ENCODE measurements around the gene NAGLU. TPM values are rescaled to one million over a fixed set of nuclear protein-coding genes. Genes with fewer than 3 reads are reported as not detected.
"Not testable (repeated sequence)": the region's sequence is repeated elsewhere in the genome, so short reads cannot be mapped to it uniquely, and the experiment has no call there.

NAGLU gene
- total RNA-seq, 2 experiments from 2014 or later, result 15.9 to 17.5 TPM

DNA sequence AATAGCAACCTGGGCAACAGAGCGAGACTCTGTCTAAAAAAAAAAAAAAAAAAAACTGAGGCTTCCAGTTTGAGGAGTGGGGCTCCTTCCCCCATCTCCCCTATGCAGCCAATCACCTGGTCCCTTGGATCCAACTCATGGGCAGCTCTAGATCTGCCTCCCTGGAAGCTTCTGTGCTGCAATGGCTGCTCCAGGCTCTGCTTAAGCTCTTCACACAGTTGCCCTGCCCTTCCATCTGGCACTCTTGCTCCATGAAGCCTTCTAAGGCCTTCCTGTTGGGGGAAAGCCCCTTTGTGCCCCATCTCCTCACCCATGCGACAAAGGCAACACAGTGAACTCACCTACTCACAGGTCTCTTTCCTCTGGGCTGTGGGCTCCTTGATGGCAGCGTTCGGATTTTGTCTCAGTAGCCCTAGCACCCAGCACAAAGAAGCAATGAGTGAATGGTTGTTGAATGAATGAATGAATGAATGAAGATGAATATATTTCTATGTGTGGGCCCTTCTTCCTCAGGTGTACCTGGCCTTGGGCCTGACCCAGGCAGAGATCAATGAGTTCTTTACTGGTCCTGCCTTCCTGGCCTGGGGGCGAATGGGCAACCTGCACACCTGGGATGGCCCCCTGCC, 1.9 kb downstream of the NAGLU start:
- Mint-ChIP-seq H3K4me1 (peaks cover 41% of the 10 kb centered on the region), H3K36me3 (ENCODE audit: low read depth) (peaks cover 9% of the 10 kb centered on the region), H3K27me3 (peaks cover 8% of the 10 kb centered on the region), H3K4me3 (peak overlapping the region; percentile 61), H3K27ac (peak overlapping the region; percentile 11), H3K9me3 (no peaks in the 10 kb centered on the region)
- POLR2A ChIA-PET, result interaction anchor here (1.2 to 1.5 kb wide), 2 partner anchors 11 to 72 kb away, joined by 3 to 6 read pairs; partner anchors contain the start of genes RETREG3 and TUBG1
- no peak for DNase-seq
- CTCF ChIA-PET, result interaction anchor here (4.3 kb wide), 1 partner anchor 11 kb away, joined by 19 read pairs; no protein-coding TSS in a partner anchor

- DNase-seq, result no peak
These were observed 2.4 kb downstream of the NAGLU start for GRCh38 chr17:42538482-42538881.

GRCh38 chr17:42540558-42540957, 4.5 kb downstream of the NAGLU start:
- peaks cover 35% of the 10 kb centered on the region for H3K4me1 Mint-ChIP-seq
- H3K27ac Mint-ChIP-seq, result peak overlapping the region; percentile 10
- CTCF ChIA-PET, result interaction anchor here (0.7 to 1.2 kb wide), 5 partner anchors 8 to 37 kb away, joined by 3 to 6 read pairs (median 3); partner anchors contain the start of gene PSMC3IP
- not testable (repeated sequence) for H3K4me3 Mint-ChIP-seq; H3K27me3 Mint-ChIP-seq; H3K36me3 Mint-ChIP-seq (ENCODE audit: low read depth); H3K9me3 Mint-ChIP-seq; DNase-seq
- POLR2A ChIA-PET, result interaction anchor here (0.6 to 2.2 kb wide), 5 partner anchors 9 to 295 kb away, joined by 3 to 10 read pairs (median 3); partner anchors contain the start of gene PSMC3IP

More at GRCh38 chr17:42538482-42538881, 2.4 kb downstream of the NAGLU start:
- H3K4me3 Mint-ChIP-seq, result no peak overlapping the region
- H3K27me3 Mint-ChIP-seq, result peaks cover 5% of the 10 kb centered on the region
- H3K9me3 Mint-ChIP-seq, result no peaks in the 10 kb centered on the region
- ChIA-PET CTCF (interaction anchor here (4.3 kb wide), 1 partner anchor 10 kb away, joined by 19 read pairs; no protein-coding TSS in a partner anchor), POLR2A (interaction anchor here (1.5 kb wide), 1 partner anchor 10 kb away, joined by 6 read pairs; no protein-coding TSS in a partner anchor)
- peaks cover 9% of the 10 kb centered on the region for H3K36me3 Mint-ChIP-seq (ENCODE audit: low read depth)
- peaks cover 39% of the 10 kb centered on the region for H3K4me1 Mint-ChIP-seq
- no peak overlapping the region for H3K27ac Mint-ChIP-seq

- peak overlapping the region; percentile 15 for H3K27ac Mint-ChIP-seq
- peaks cover 9% of the 10 kb centered on the region for H3K36me3 Mint-ChIP-seq (ENCODE audit: low read depth)
- H3K9me3 Mint-ChIP-seq, result no peaks in the 10 kb centered on the region
- POLR2A ChIA-PET, result interaction anchor here (0.6 to 2.2 kb wide), 8 partner anchors 9 to 765 kb away, joined by 3 to 10 read pairs (median 3); partner anchors contain the start of genes MLX and PSMC3IP
- no peak for DNase-seq
- no peaks in the 10 kb centered on the region for H3K27me3 Mint-ChIP-seq
- no peak overlapping the region for H3K4me3 Mint-ChIP-seq
- CTCF ChIA-PET, result interaction anchor here (0.6 to 1.2 kb wide), 8 partner anchors 9 to 407 kb away, joined by 3 to 6 read pairs (median 3); partner anchors contain the start of gene PSMC3IP
- peaks cover 32% of the 10 kb centered on the region for H3K4me1 Mint-ChIP-seq
These were observed 5.2 kb downstream of the NAGLU start for GRCh38 chr17:42541041-42541833.

DNA sequence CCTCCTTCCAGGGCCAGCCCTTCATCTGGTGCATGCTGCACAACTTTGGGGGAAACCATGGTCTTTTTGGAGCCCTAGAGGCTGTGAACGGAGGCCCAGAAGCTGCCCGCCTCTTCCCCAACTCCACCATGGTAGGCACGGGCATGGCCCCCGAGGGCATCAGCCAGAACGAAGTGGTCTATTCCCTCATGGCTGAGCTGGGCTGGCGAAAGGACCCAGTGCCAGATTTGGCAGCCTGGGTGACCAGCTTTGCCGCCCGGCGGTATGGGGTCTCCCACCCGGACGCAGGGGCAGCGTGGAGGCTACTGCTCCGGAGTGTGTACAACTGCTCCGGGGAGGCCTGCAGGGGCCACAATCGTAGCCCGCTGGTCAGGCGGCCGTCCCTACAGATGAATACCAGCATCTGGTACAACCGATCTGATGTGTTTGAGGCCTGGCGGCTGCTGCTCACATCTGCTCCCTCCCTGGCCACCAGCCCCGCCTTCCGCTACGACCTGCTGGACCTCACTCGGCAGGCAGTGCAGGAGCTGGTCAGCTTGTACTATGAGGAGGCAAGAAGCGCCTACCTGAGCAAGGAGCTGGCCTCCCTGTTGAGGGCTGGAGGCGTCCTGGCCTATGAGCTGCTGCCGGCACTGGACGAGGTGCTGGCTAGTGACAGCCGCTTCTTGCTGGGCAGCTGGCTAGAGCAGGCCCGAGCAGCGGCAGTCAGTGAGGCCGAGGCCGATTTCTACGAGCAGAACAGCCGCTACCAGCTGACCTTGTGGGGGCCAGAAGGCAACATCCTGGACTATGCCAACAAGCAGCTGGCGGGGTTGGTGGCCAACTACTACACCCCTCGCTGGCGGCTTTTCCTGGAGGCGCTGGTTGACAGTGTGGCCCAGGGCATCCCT, 7.4 kb downstream of the NAGLU start:
- Mint-ChIP-seq H3K4me3 (no peak overlapping the region), H3K9me3 (no peaks in the 10 kb centered on the region), H3K27ac (no peak overlapping the region), H3K36me3 (ENCODE audit: low read depth) (peaks cover 6% of the 10 kb centered on the region), H3K27me3 (no peaks in the 10 kb centered on the region), H3K4me1 (peaks cover 19% of the 10 kb centered on the region)
- ChIA-PET POLR2A (no interaction called here), CTCF (interaction anchor here (1.3 kb wide), 1 partner anchor 16 kb away, joined by 3 read pairs; no protein-coding TSS in a partner anchor)
- DNase-seq, result no peak

DNA sequence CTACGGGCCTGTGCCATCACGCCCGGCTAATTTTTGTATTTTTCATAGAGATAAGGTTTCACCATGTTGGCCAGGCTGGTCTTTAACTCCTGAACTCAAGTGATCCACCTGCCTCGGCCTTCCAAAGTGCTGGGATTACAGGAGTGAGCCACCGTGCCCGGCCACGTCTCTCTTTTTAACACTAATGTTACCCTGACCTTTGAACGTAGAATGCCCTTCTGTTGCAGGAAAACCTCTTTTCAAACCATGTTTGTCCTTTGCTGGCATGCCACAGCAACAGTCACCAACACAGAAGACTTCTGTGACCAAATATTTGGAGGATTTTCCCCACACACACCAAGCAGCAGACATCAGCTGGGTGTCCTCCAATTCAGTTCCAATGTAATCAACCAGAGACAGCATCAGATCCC, 8.8 kb downstream of the NAGLU start:
- CTCF ChIA-PET, result no interaction called here
- no peak overlapping the region for H3K4me3 Mint-ChIP-seq
- no peaks in the 10 kb centered on the region for H3K36me3 Mint-ChIP-seq (ENCODE audit: low read depth)
- no peak overlapping the region for H3K27ac Mint-ChIP-seq
- POLR2A ChIA-PET, result interaction anchor here (1.3 kb wide), 1 partner anchor 10 kb away, joined by 4 read pairs; no protein-coding TSS in a partner anchor
- no peak for DNase-seq
- no peaks in the 10 kb centered on the region for H3K9me3 Mint-ChIP-seq
- peaks cover 25% of the 10 kb centered on the region for H3K4me1 Mint-ChIP-seq
- no peaks in the 10 kb centered on the region for H3K27me3 Mint-ChIP-seq

- POLR2A ChIA-PET, result interaction anchor here (1.3 to 3.3 kb wide), 2 partner anchors 9 to 10 kb away, joined by 4 to 17 read pairs; partner anchors contain the start of gene NAGLU
- CTCF ChIA-PET, result interaction anchor here (1.0 kb wide), 1 partner anchor 19 kb away, joined by 4 read pairs; no protein-coding TSS in a partner anchor
- not testable (repeated sequence) for H3K36me3 Mint-ChIP-seq (ENCODE audit: low read depth); H3K9me3 Mint-ChIP-seq; H3K27me3 Mint-ChIP-seq; H3K4me3 Mint-ChIP-seq; H3K27ac Mint-ChIP-seq; DNase-seq
- peaks cover 17% of the 10 kb centered on the region for H3K4me1 Mint-ChIP-seq
These were observed 9.9 kb downstream of the NAGLU start for GRCh38 chr17:42545755-42546505.

DNA sequence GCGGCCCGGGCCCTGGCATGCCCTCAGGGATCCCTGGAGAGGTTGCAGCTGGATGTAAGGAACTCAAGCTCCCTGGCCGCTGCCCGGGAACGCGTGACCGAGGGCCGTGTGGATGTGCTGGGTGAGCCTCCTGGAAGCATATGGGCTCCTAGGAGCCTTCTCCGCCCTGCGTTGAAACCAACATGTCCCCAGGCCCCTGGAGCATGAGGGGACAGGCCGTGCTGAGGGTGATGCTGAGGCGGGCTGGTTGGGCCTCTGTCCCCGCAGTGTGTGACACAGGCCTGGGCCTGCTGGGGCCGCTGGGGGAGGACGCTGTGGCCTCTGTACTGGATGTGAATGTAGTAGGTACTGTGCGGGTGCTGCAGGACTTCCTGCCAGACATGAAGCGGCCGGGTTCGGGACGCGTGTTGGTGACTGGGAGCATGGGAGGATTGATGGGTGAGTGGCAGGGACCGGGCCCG, 11.0 kb downstream of the NAGLU start:
- ChIA-PET CTCF (interaction anchor here (1.7 to 2.6 kb wide), 2 partner anchors 10 to 12 kb away, joined by 6 to 19 read pairs; partner anchors contain the start of gene NAGLU), POLR2A (interaction anchor here (1.1 to 3.3 kb wide), 3 partner anchors 11 to 131 kb away, joined by 4 to 17 read pairs (median 4); partner anchors contain the start of gene NAGLU)
- H3K27ac Mint-ChIP-seq, result no peak overlapping the region
- peaks cover 9% of the 10 kb centered on the region for H3K4me1 Mint-ChIP-seq
- no peak for DNase-seq
- no peaks in the 10 kb centered on the region for H3K36me3 Mint-ChIP-seq (ENCODE audit: low read depth)
- no peak overlapping the region for H3K4me3 Mint-ChIP-seq
- no peaks in the 10 kb centered on the region for H3K9me3 Mint-ChIP-seq
- no peaks in the 10 kb centered on the region for H3K27me3 Mint-ChIP-seq

DNA sequence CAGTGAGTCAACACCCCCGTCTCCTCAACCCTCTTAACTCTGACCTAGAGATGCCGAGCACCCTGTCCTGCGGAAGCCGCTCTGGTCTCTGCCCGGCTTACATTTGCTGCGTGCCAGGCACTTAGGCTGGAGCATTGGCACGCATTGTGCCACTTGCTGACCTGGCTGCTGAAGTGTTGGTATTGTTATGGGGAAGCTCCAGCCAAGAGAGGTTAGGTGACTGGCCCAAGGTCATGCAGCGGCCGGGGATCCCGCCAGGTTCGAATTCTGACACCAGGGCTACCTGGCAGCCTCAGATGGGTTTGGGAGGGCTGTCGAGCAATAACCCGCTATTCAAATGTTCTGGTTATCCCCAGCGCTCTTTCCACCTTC, 11.6 kb downstream of the NAGLU start:
- H3K27ac Mint-ChIP-seq, result no peak overlapping the region

DNA sequence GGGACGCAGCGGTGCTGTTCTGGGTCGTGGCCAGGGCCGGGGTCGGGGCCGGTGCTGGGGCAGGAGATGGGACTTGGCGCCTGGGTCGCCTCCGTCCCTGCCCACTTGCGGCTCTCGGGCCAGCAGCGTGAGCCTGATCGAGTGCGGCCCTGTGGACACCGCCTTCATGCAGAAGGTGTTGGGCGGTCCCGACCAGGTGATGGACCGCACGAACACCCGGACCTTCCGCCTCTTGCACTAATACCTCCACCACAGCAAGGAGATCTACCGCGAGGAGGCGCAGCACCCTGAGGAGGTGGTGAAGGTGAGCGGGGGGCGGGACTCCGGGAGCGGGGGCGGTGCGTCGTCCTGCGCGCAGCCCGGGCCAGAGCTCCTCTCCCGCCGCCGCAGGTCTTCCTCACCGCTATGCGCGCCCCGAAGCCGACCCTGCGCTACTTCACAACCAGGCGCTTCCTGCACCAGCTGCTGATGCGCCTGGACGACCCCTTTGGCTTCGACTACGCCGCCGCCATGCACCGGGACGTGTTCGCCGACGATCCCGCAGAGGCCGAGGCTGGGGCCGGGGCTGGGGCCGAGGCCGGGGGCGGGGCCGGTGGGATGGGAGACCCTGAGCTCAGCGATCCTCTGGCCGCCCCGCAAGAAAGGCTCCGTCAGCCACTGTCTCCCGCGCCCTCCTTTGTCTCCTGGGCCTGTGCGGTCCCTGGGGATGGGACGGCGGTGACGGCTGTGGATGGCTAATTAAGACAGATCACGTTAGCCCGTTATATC, 12.2 kb downstream of the NAGLU start:
- Mint-ChIP-seq H3K4me3 (no peak overlapping the region), H3K9me3 (no peaks in the 10 kb centered on the region), H3K27ac (no peak overlapping the region), H3K4me1 (peaks cover 10% of the 10 kb centered on the region), H3K36me3 (ENCODE audit: low read depth) (no peaks in the 10 kb centered on the region), H3K27me3 (no peaks in the 10 kb centered on the region)
- DNase-seq, result peak; percentile 80
- ChIA-PET POLR2A (interaction anchor here (0.6 to 3.3 kb wide), 7 partner anchors 10 to 245 kb away, joined by 3 to 17 read pairs (median 4); partner anchors contain the start of genes MLX and NAGLU), CTCF (interaction anchor here (0.9 to 2.6 kb wide), 7 partner anchors 10 to 215 kb away, joined by 3 to 19 read pairs (median 5); partner anchors contain the start of gene NAGLU)

More for the DNA sequence above, 11.6 kb downstream of the NAGLU start:
- no peak for DNase-seq
- H3K9me3 Mint-ChIP-seq, result no peaks in the 10 kb centered on the region
- CTCF ChIA-PET, result interaction anchor here (0.9 to 2.6 kb wide), 5 partner anchors 10 to 216 kb away, joined by 3 to 19 read pairs (median 6); partner anchors contain the start of gene NAGLU
- no peaks in the 10 kb centered on the region for H3K27me3 Mint-ChIP-seq
- POLR2A ChIA-PET, result interaction anchor here (1.0 to 3.3 kb wide), 5 partner anchors 10 to 130 kb away, joined by 3 to 17 read pairs (median 4); partner anchors contain the start of gene NAGLU
- H3K4me3 Mint-ChIP-seq, result no peak overlapping the region
- H3K4me1 Mint-ChIP-seq, result peaks cover 9% of the 10 kb centered on the region
- no peaks in the 10 kb centered on the region for H3K36me3 Mint-ChIP-seq (ENCODE audit: low read depth)
